Stimulated activated naive B cell treated with anti-CD40 and anti-IgM and Interleukin-4, amounts not matched to agents 10 μg/mL and 1 μg/mL and 100 μg/mL, for 72 hours (primary cell): ENCODE measurements around the gene ASMT.
"Not testable (repeated sequence)": the region's sequence is repeated elsewhere in the genome, so short reads cannot be mapped to it uniquely, and the experiment has no call there.

Experiments
- ATAC-seq, 2 donors: fragments of 150-1000 bp; cut with Tn5 transposase; replicated peaks; 2 replicates each; pipeline ENCODE4 v1.10.0; 2021; ENCODE audit warnings: moderate library complexity in 1 of 2
- DNase-seq: peaks from one replicate; pipeline ENCODE4 v3.0.0; 2021
- H3K27ac Mint-ChIP-seq: one replicate; pipeline ENCODE4 v1.8.0; 2022; ENCODE audit warnings: mild to moderate bottlenecking, mixed read lengths
- H3K27me3 Mint-ChIP-seq, 2 donors: one replicate each; pipeline ENCODE4 v1.8.0; 2022; ENCODE audit warnings: mixed read lengths in 2 of 2
- H3K36me3 Mint-ChIP-seq, 2 donors: one replicate each; pipeline ENCODE4 v1.8.0; 2022; ENCODE audit warnings: mixed read lengths in 2 of 2, mild to moderate bottlenecking in 1 of 2
- H3K4me1 Mint-ChIP-seq, 2 donors: one replicate each; pipeline ENCODE4 v1.8.0; 2022; ENCODE audit warnings: mixed read lengths in 2 of 2, mild to moderate bottlenecking in 1 of 2
- H3K4me3 Mint-ChIP-seq, 2 donors: one replicate each; pipeline ENCODE4 v1.8.0; 2022; ENCODE audit warnings: mild to moderate bottlenecking in 2 of 2, mixed read lengths in 2 of 2, moderate library complexity in 1 of 2
- H3K9me3 Mint-ChIP-seq, 2 donors: one replicate each; pipeline ENCODE4 v1.8.0; 2022; ENCODE audit warnings: mixed read lengths in 2 of 2, mild to moderate bottlenecking in 1 of 2

Gene ASMT

GRCh38 chrX:1682501-1682900 lies 67.6 kb downstream of the ASMT start:
- peaks cover 16% of the 10 kb centered on the region in 2 donors for H3K36me3 Mint-ChIP-seq
- H3K27me3 Mint-ChIP-seq, ATAC-seq, DNase-seq: not testable (repeated sequence)
- H3K4me1 Mint-ChIP-seq, result peaks cover 14 to 28% of the 10 kb centered on the region in 2 donors
- peaks cover 17 to 18% of the 10 kb centered on the region in 2 donors for H3K9me3 Mint-ChIP-seq
- H3K4me3 Mint-ChIP-seq, result peak overlapping the region in 1 of 2 donors; percentile 70
- peak overlapping the region; percentile 93 for H3K27ac Mint-ChIP-seq

GRCh38 chrX:1684883-1685282 lies 70.0 kb downstream of the ASMT start:
- not testable (repeated sequence) for H3K36me3 Mint-ChIP-seq, ATAC-seq, H3K27me3 Mint-ChIP-seq, H3K4me3 Mint-ChIP-seq, DNase-seq, H3K27ac Mint-ChIP-seq
- H3K4me1 Mint-ChIP-seq, result peaks cover 5 to 14% of the 10 kb centered on the region in 2 donors
- H3K9me3 Mint-ChIP-seq, result peaks cover 7 to 12% of the 10 kb centered on the region in 2 donors

GRCh38 chrX:1685444-1685880 lies 70.6 kb downstream of the ASMT start:
- H3K9me3 Mint-ChIP-seq, result peaks cover 7 to 12% of the 10 kb centered on the region in 2 donors
- not testable (repeated sequence) for H3K36me3 Mint-ChIP-seq, H3K27ac Mint-ChIP-seq, DNase-seq, H3K27me3 Mint-ChIP-seq, H3K4me3 Mint-ChIP-seq, ATAC-seq
- peaks cover 5 to 14% of the 10 kb centered on the region in 2 donors for H3K4me1 Mint-ChIP-seq

GRCh38 chrX:1686642-1687041 lies 71.8 kb downstream of the ASMT start:
- H3K4me1 Mint-ChIP-seq, result peaks cover 5 to 10% of the 10 kb centered on the region in 2 donors
- no peak overlapping the region for H3K27ac Mint-ChIP-seq
- H3K9me3 Mint-ChIP-seq, result peaks cover 7 to 12% of the 10 kb centered on the region in 2 donors
- no peaks in the 10 kb centered on the region for H3K27me3 Mint-ChIP-seq
- DNase-seq (no peak), ATAC-seq (no peak)
- H3K36me3 Mint-ChIP-seq, result peaks cover 8 to 9% of the 10 kb centered on the region in 2 donors
- no peak overlapping the region for H3K4me3 Mint-ChIP-seq
